IPS-NIHi7 (cell line): Measurements from ENCODE around the gene GLI1.
"Not testable (repeated sequence)": the region's sequence is repeated elsewhere in the genome, so short reads cannot be mapped to it uniquely, and the experiment has no call there.

ENCODE experiments used
- DNase-seq: peaks from one replicate; pipeline ENCODE4 v3.0.0; 2012; ENCODE audit warnings: mixed read lengths; ENCODE audit errors: extremely low spot score

Gene GLI1

GRCh38 chr12:57459750-57460467, at the start of gene GLI1:
GLI1 (plus strand) TSS chr12:57459785; CDS start chr12:57463692, 3,907 bp downstream.
- no peak for DNase-seq

GRCh38 chr12:57410534-57410933, 49.1 kb upstream of the GLI1 start:
- DNase-seq = no peak

GRCh38 chr12:57414160-57414559, 45.4 kb upstream of the GLI1 start:
- DNase-seq = not testable (repeated sequence)

- no peak for DNase-seq
Measured at GRCh38 chr12:57415088-57415487, 44.5 kb upstream of the GLI1 start.

GRCh38 chr12:57416039-57416996, 43.3 kb upstream of the GLI1 start:
- no peak for DNase-seq

GRCh38 chr12:57418255-57418654, 41.3 kb upstream of the GLI1 start:
- no peak for DNase-seq

- DNase-seq = no peak
Measured at GRCh38 chr12:57419495-57419894, 40.1 kb upstream of the GLI1 start.

GRCh38 chr12:57420482-57420881, 39.1 kb upstream of the GLI1 start:
- DNase-seq = no peak

GRCh38 chr12:57426948-57427347, 32.6 kb upstream of the GLI1 start:
- DNase-seq = not testable (repeated sequence)

- no peak for DNase-seq
Measured at GRCh38 chr12:57428965-57429364, 30.6 kb upstream of the GLI1 start.

- no peak for DNase-seq
Measured at GRCh38 chr12:57429473-57430111, 30.0 kb upstream of the GLI1 start.

- no peak for DNase-seq
Measured at GRCh38 chr12:57430112-57430930, 29.3 kb upstream of the GLI1 start.

GRCh38 chr12:57430931-57431566, 28.5 kb upstream of the GLI1 start, which contains the start of gene R3HDM2:
R3HDM2 (minus strand) TSS chr12:57431043; CDS start chr12:57310428, 120,615 bp downstream.
- DNase-seq = peak; percentile 97

- DNase-seq = no peak
Measured at GRCh38 chr12:57431654-57432188, 27.9 kb upstream of the GLI1 start.

GRCh38 chr12:57433370-57433769, 26.2 kb upstream of the GLI1 start:
- DNase-seq = no peak

- no peak for DNase-seq
Measured at GRCh38 chr12:57434517-57435223, 24.9 kb upstream of the GLI1 start, which contains the start of gene INHBC. INHBC (plus strand) TSS chr12:57434784; CDS start chr12:57434887, 103 bp downstream.

- no peak for DNase-seq
Measured at GRCh38 chr12:57435293-57435692, 24.3 kb upstream of the GLI1 start.

GRCh38 chr12:57438400-57438799, 21.2 kb upstream of the GLI1 start:
- no peak for DNase-seq

GRCh38 chr12:57439762-57440266, 19.8 kb upstream of the GLI1 start:
- DNase-seq = no peak
